Cardiac septum (tissue), 1 donor: ENCODE results near the gene ANKRD28. TPM values are rescaled to one million over a fixed set of nuclear protein-coding genes. Genes with fewer than 3 reads are reported as not detected.
"Not testable (repeated sequence)": the region's sequence is repeated elsewhere in the genome, so short reads cannot be mapped to it uniquely, and the experiment has no call there.

Experiments used
- DNase-seq: peaks from one replicate; pipeline ENCODE4 v3.0.0-alpha.2; 2020; ENCODE audit warnings: low spot score
- intact Hi-C: fragments of 100-400 bp; cut with DNase I; formaldehyde crosslinking; loops from one replicate; pipeline ENCODE4 v1.14.0; 2022
- total RNA-seq: library from RNA; stranded (reverse); fragmentation: NEBNext Ultra II Directional; extraction: Animal tissue kit (Norgen Biotek cat#: 25700); gene quantifications from one replicate; pipeline ENCODE4 v1.2.1, GENCODE V29; 2021
- donor health status: DM: no; HTN: no; CAD: no.

ANKRD28 gene
- total RNA-seq, 1 donor from 2014 or later = 23.5 TPM

DNA sequence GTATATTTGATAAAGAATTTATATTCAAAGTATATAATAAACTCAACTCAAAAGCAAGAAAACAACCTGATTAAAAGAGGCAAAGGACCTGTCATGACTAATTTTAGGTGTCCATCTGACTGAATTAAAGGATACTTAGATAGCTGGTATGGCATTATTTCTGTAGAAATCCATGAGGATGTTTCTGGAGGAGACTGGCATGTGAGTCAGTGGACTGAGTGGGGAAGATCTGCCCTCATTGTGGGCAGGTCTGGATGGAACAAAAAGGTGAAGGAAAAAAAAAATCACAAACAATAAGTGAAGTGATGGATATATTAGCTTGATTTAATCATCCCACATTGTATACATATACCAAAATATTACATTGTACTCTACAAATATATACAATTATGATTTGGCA is 16.6 kb downstream of the ANKRD28 start:
- intact Hi-C loops = no loop called here
- DNase-seq = no peak

DNA sequence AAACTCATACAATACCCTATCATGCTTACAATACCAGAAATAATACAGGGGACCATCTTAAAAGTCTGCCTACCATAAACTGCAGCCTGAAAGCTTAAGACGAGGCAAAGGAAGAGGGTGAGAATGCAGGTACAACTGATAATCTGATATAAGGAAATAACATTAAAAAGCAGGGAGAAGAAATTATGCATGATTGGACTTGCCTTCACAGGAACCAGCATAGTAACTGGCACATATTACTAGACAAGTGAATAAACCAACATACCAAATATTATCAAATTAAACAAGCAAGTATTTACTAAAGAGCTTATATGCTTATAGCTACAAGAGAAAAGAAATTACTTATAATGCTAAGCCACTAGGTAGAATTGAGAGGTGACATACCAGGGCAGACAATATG is 18.7 kb downstream of the ANKRD28 start:
- intact Hi-C loops = no loop called here
- no peak for DNase-seq

DNA sequence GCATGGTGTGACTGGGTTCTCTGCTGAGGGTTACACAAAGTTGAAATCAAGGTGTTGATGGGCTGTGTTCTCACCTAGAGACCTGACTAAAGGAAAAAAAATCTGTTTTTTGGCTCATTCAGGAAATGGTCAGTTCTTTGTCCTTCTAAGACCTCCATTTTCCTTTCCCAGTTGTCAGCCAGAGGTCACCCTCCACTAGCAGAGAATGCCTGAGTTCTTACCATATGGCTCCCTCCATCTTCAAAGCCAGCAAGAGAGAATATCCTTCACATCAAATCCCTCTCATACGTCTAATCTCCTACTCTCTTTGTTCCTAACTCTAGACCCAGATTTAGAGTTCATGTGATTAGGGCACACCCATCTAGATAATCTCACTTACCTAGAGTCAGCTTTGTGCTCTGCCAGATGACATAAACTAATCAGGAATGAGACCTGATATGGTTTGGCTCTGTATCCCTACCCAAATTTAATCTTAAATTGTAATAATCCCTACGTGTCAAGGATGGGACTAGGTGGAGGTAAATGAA is 19.4 kb downstream of the ANKRD28 start:
- intact Hi-C loops = no loop called here
- DNase-seq = no peak

DNA sequence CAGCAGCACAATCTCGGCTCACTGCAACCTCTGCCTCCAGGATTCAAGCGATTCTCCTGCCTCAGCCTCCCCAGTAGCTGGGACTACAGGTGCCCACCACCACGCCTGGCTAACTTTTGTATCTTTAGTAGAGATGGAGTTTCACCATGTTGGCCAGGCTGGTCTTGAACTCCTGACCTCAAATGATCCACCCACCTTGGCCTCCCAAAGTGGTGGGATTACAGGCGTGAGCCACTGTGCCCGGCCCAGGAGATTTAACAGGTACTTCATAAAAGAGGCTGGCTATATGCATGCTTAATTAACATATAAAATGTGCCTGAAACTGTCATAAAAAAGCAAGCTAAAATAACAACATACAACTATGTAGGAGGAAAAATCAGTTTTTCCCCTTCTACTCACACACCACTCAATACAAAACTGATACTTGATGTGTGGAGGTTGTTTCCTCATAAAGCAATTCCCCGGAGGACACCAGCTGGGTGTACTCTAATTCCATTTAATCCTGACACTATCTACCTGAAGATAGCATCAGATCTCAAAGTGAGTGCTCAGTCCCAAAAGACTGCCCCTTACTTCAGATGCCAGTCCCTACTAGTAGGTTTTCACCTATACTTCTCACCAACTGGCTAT is 22.7 kb downstream of the ANKRD28 start:
- intact Hi-C loops, DNase-seq: not testable (repeated sequence)

DNA sequence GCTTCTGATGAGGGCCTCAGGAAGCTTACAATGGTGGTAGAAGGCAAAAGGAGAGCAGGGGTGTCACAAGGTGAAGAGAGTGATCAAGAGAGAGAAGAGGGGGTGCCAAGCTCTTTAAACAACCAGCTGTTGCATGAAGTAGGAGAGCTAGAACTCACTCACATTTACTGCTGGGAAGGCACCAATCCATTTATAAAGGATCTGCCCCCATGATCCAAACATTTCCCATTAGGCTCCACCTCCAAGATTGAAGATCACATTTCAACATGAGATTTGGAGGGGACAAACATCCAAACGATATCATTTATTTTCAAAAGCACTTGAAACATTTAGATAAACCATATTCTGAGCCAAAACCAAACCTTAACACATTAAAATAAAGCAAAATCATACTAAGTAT is 26.3 kb downstream of the ANKRD28 start:
- no peak for DNase-seq
- intact Hi-C loops = no loop called here

DNA sequence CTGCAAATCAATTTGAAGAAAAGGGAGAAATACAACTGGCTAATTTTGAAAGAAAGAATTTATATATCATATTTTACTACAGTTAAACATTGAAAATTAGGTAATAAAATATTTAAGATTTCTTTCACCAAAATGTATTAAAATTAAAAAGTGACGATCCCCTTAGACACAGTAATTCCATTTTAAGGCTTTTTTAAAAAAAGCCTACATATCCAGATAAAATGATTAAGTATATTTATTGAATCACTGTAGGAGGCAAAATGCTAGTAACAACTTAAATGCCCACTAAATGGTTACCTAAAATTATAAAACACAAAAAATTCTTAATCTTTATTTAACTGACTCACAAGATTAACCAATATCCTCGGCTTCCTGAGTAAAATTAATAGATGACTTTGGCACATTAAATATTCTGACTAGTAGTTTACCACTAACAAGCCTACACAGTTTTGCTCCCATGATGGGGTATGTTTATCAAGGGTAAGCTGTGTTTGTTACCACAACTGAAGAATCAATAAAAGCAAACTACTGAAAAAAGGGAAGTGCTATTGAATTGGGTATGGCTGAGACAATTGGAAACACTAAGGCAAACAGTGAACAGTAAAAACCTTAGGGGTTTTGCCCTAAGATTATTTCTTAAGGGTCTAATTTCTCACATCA is 28.4 kb downstream of the ANKRD28 start:
- DNase-seq = no peak

DNA sequence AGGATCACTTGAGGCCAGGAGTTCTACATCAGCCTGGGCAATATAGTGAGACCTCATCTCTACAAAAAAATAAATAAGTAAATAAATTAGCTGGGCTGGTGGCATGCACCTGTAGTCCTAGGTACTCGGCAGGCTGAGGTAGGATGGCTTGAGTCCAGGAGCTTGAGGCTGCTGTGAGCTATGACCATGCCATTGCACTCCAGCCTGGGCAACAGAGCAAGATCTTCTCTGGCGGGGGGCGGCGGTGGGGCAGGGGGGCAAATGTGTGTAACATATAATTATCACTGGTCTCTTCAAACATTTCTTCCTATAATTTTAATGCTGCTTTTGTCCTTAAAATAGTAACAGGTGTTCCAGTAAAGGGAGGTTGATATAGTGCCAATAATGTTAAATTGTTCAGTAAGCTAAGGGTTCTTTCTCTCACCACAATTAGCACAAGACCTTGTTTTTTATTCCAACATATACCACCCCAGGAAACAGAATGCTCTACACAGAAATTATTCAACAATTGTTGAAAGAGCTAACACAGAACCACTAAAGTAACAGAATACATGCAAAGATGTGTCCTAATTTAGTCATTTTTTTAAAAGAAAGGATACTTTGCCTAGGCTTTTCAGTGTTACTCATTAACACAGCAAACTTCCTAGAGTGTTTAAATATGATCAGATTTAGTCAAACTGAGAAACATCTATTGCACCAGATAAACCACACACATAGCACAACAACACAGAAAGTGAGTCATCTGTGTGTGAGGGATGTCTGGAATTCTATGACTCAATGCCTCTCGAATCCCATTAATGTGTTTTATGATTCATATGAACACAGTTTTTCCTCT is 29.1 kb downstream of the ANKRD28 start:
- intact Hi-C loops = no loop called here
- DNase-seq = no peak

More for the DNA sequence above, 28.4 kb downstream of the ANKRD28 start:
- intact Hi-C loops = no loop called here

DNA sequence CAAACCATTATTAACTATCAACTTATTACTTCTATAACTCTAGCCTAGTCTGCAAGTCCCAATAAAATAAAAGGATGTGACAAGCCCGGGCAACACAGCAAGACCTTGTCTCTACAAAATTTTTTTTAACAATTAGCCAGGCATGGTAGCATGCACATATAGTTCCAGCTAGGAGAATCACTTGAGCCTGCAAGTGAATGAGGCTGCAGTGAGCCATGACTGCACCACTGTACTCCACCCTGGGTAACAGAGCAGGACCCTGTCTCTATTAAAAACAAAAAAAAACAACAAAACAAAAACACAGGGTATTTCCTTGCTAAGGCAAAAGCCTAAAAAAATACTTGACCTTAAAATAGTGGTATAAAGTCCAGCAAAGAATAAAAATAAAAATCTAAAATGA is 31.4 kb downstream of the ANKRD28 start:
- intact Hi-C loops = no loop called here

DNA sequence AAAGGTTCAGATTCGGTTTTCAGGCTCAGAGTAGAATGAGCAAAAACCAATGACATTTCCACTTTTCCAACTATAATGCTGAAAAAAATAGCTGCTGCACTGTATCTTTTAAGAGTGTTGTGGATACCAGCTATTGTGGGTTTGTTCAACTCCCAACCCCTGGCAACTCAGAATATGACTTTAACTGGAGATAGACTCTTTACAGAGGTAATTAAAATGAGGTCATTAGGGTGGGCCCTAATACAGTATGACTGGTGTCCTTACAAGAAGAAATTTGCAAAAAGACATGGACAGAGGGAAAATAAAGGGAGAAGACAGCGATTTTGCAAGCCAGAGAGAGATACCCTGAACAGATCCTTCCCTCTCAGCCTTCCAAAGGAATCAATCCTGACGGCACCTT is 39.5 kb downstream of the ANKRD28 start:
- intact Hi-C loops = no loop called here
- no peak for DNase-seq

More for the DNA sequence above, 31.4 kb downstream of the ANKRD28 start:
- no peak for DNase-seq

DNA sequence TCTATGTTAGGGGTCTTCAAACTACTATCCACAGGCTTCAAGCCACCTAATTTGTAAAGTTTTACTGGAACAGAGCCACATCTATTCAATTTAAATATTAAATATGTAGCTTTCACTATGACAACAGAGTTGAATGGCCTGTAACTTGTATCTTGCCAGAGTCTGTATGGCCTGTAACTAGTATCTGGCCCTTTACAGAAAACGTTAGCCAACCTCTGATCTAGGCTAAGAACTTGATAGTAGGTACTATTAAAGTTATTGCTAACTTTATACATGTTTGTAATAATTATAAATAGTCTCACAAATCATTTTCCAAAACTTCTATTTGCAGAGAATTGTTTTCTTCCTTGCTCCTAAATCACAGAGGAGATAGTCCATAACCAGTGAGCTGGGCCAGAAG is 40.0 kb downstream of the ANKRD28 start:
- intact Hi-C loops = no loop called here
- DNase-seq = no peak

DNA sequence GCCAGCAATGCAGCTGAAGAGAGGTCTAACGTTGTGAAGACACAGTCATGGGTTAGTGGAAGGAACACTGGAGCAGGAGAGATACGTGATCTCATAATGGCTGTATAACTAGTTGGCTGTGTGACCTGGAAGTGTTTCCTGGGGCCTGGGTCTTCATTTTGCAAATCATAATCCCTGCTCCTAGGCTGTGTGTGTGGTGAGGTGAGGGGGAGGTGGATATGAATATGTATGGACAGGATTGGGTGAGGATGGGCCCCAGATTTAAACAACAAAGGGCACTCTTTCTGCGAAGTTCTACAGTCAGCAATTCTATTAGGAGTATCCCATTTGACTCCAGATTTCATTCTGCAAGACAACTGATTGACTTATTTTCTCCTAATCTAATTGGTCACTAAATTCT is 41.3 kb downstream of the ANKRD28 start:
- intact Hi-C loops = no loop called here
- no peak for DNase-seq

DNA sequence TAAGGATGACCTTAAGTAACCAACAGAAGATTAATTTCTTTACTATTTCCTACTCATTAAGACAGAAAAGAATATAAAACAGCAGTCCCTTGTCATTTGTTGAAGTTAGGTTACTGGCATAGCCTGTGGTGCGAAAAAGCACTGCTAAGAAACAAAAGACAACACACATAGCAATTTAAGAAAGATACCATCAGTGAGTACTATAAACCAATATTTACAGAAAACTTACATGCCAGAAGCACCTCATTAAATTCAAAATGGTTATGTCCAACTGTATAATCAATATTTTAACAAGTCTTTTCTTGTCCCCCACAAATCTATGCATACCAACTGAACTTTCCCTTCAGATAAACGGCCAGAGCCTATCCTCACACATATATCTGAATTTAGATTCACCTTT is 42.0 kb downstream of the ANKRD28 start:
- intact Hi-C loops = no loop called here
- no peak for DNase-seq

DNA sequence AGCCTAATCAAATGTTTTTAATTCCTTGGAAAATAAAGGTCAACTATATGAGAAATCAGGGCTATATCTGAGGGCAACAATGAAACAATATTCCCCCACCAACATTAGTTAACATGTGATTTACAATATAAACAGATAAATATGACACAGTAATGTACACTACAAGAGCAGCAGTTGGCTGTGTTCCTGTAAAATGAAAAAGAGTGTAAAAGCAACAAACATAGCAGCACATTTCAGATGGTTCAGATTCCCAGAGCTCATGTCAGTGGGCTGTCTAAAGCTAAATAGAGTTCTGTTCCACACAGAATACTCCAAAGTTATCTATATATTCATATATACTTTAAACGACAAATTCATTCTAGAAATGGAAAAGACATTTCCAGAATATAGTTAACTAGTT is 42.6 kb downstream of the ANKRD28 start:
- intact Hi-C loops = no loop called here
- DNase-seq = no peak

DNA sequence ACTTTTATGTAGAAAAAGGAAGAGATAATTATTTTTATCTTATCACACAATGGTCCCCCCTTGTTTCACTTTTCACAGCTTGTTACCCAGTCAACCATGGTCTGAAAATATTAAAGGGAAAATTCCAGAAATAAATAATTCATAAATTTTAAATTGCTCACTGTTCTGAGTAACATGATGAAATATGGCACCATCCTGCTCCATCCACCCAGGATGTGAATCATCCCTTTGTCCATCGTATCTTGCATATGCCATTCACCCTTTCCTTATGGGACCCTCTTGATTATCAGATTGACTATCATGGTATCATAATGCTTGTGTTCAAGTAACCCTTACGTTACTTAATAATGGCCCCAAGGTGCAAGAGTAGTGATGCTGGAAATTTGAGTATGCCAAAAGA is 43.7 kb downstream of the ANKRD28 start:
- intact Hi-C loops = no loop called here

DNA sequence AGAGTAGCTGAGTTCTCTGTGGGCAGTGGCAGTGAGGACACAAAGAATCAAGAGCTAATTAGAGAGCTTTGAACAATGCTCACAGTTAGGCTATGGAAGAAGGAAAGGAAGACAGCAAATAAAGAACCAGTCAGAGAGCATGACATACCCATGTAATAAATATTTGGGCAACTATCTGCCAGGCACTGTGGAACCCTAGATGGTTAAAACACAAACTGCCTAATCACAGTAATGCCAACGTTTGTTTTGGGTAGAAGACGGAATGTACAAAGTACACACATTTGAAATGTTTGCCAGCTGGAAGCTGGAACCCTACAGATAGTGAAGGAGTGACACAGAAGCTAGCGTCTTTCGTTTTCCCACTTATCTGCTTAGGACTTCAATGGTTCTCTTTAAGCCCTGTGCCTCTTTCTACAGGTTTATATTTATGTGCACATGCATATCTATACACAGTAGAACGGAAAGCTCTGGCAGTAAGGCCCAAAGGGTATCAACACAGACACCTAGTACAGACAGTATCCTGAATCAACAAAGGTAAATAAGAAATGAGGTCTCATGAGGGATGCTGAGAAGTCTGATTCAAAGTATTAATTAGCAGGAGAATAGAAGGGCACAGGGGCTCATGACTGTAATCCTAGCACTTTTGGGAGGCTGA is 44.6 kb downstream of the ANKRD28 start:
- intact Hi-C loops = no loop called here
- DNase-seq = no peak

More for the DNA sequence above, 43.7 kb downstream of the ANKRD28 start:
- DNase-seq = no peak

DNA sequence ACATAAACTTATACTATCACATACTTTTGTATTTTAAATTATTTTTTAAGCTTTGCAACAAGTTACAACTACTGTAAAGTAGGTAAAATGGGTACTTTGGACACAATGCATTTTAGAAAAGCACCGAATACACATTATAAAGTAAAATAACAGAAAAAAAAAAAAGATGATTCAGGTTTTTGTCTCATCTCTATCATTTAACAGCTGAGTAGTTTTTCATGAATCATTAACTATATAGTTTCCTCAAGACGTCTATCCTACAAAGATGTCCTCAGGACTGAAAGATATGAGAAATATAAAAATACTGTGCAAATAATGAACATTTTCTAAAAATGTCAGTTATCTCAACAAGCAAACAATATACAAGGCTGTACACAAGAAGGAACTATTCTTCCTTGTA is 46.9 kb downstream of the ANKRD28 start:
- intact Hi-C loops = no loop called here
- DNase-seq = no peak

DNA sequence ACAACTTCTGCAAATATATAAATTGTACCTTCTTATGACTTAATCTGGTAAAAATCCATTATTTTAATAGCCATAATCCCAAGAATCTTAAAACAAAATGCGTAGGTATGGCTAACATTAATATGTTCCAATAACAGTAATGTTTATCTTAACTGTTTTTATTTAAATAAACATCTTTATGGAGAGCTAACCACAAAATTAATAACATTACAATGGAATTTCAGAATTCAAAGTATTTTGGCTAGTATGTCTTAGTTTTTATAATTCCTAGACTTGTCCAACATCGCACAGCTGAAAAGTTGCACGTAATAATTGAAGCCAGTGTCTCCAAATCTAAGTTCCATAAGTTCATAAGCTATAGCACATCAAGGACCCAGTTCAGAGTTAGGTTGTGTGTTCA is 47.6 kb downstream of the ANKRD28 start:
- intact Hi-C loops = no loop called here
- no peak for DNase-seq

DNA sequence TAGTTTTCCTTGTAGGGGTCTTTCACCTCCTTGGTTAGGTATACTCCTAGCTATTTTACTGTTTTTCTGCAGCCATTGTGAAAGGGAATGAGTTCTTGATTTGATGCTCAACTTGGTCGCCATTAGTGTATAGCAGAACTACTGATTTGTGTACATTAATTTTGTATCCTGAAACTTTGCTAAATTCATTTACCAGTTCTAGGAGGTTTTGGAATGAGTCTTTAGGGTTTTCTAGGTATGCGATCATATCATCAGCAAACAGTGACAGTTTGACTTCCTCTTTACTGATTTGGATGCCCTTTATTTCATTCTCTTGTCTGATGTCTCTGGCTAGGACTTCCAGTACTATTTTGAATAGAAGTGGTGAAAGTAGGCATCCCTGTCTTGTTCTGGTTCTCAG is 51.9 kb downstream of the ANKRD28 start:
- intact Hi-C loops = not testable (repeated sequence)

DNA sequence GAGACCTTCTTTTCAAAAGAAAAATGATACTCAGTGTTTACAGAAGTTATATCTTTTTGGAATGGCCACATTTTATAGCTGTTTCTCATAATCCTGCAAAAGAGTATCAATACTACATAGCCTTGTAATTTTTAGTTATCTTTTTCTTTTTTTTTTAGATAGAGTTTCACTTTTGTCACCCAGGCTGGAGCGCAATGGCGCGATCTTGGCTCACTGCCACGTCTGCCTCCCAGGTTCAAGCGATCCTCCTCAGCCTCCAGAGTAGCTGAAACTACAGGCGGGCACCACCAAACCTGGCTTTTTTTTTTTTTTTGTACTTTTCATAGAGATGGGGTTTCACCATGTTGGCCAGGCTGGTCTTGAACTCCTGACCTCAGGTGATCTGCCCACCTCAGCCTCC is 53.6 kb downstream of the ANKRD28 start:
- intact Hi-C loops = no loop called here

More for the DNA sequence above, 51.9 kb downstream of the ANKRD28 start:
- not testable (repeated sequence) for DNase-seq

DNA sequence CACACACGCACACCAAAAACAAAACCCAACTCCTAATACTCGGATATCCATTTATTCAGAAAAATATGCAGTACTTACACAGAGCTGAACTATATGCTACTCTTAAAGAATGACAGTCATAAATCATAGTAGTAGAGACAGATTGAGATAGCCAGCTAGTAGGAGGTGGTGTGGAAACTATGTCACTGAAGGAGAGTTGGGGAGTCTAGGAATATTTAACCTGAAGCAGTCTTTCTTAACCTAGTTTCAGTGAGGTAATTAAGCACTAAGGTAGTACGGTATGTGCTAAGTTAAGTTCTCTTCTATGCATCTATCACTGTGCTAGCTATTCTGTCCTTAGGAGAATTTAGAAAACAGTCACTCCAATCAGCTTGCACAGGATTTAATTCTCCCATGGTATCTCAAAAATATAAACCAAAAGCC is 54.2 kb downstream of the ANKRD28 start:
- intact Hi-C loops = no loop called here
- DNase-seq = no peak

More for the DNA sequence above, 53.6 kb downstream of the ANKRD28 start:
- DNase-seq = no peak
